Epidermal melanocyte (primary cell): ENCODE measurements around the gene HOXD9.

Source experiments
- DNase-seq: peaks from one replicate; pipeline ENCODE4 v3.0.0; 2011; ENCODE audit warnings: low spot score; ENCODE audit not compliant: insufficient read length

HOXD9 gene

DNA sequence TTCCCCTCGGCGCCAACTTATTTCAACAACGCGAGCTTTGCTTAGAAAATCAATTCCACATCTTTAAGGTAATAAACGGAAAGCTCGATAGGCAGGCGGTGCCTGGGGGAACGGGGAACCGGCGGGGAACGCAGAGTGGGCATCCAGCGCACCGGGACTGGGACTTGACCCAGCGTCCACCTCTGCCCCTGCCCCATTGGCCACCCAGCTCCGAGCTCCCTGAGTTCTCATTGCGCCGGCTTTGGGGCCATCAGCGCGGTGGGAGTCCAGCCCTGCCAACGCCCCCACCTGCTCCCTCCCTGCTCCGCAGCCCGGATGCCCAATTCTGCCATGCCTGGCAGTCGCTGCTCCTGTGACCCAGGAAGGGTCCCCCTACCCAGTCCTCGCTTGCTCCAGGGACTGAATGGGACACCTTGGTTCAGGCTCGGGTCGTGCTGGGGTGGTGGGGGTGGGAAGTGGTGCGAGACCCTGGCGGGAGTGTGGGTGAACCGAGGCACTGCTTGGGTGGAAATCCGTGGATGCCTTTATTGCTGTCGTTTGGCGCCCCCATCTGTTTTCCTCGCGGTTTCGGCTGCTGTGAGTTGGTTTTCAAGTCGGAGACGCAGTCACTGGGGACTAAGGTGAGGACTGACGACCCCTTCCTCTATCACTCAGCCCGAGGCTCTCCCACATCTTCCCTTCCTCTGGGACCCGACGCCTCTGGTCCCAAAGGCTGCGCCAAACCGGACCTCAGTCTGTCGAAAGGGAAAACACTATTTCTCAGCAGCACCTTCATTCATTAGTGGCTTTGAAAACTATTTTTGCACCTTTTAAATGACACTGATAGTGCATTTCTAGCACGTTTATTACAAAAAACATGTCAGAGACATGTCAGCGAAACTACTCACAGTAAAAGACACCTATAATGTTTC is 36.4 kb upstream of the HOXD9 start:
- no peak for DNase-seq

DNA sequence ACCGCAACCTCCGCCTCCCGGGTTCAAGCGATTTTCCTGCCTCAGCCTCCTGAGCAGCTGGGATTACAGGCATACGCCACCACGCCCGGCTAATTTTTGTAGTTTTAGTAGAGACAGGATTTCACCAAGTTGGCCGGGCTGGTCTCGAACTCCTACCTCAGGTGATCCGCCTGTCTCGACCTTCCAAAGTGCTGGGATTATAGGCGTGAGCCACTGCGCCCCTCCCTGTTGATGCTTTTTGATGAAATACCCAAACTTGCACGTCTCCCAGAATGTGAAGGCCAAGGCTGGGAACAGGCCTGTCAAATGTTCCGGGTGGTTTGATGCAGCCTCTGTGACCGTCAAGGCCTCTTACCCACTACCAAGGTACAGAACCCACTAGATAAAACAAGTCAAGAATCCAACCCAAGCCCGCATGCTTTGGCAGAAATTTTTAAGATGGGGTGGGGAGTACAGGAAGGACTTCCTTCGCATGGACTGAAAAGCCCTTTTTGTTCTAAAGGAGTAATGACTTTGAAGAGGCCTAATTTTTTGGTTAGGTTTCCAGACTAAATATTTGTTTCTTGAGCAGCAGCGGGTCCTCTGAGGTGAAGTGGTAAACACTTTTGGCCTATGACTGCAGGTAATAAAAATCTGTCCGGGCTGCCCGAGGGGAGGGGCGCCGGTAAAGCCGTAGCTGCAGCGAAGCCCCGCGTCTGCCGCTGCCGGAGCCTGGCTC is 35.0 kb upstream of the HOXD9 start:
- no peak for DNase-seq

DNA sequence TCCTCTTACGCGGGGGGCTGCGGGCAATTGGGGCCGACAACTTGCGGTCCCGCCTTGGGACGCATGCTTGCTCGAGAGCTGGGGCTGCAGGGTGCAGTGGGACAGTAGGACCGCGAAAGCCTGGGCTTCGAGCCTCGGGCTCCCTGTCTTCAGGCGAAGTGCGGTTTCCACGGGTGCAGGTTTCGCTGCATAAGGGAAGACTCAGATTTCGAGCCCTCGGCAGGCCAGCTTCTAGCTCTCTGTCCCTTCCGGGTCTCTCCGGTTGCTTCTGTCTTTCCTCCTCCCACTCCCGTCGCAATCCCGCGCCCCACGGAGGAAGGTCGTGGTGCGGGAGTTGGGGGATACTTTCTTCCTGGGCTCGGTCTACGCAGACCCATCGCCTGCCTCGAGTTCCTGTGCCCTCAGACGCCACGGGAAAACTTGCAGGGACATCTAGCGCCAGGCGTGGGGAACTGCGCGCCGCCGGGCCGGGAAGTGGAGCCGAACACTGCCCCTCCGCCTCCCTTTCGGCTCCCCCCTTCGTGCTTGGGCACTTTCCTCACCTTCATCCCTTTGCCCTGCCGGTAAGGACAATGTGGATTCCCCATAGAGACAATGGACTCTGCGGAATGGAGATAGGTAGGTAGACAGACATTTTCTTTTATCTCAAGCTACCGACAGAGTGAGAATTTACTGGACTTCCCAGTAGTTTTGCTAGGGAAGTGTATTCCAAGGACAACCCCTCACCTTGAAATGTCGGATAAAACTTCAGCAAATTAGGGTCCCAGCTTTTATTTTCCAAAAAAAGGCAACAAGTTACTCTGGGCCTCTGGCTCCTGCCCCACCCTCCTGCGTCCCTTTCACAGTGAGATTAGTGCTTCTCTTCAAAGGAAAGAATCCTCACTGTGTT is 34.2 kb upstream of the HOXD9 start:
- no peak for DNase-seq

DNA sequence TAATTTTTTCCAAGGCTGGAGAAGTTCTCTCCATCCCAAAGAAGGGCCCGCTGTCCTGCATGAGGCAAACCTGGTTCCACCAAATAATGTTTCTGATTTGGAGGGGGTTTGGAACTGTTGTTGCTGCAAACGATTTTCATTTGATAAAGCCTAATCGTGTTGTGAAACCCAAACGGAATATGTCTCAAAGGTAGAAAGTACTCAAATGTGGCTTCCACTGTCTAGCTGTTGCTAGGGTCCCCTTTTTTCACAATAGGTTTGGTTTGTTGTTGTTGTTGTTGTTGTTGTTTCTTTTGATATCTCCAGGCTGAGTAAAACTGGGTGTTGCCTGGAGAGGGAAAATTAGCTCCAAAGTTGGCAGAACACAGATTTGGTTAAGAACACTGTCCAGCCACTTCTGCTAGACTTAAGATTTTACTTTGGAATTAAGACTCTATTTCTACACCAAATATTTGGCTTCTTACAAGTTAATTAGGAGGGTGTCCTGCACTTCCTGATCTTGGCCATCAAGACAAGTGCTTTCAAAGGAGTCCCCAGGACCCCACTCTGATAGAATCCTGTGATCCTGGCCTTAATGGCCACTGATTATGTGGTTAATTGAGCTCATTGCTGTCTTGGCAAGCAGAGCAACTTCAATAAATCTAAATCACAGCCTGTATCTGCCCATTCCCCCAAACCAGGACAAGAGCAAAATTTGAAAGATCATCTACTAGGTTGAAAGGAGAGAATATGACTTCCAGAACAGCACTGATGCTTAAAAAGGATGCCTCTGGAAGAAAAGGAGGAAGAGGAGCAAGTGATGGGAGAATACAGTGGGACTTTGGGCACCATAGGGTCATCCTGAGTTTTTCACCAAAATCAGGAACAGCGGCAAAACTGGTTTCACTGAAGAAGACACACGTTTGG is 33.3 kb upstream of the HOXD9 start:
- no peak for DNase-seq

DNA sequence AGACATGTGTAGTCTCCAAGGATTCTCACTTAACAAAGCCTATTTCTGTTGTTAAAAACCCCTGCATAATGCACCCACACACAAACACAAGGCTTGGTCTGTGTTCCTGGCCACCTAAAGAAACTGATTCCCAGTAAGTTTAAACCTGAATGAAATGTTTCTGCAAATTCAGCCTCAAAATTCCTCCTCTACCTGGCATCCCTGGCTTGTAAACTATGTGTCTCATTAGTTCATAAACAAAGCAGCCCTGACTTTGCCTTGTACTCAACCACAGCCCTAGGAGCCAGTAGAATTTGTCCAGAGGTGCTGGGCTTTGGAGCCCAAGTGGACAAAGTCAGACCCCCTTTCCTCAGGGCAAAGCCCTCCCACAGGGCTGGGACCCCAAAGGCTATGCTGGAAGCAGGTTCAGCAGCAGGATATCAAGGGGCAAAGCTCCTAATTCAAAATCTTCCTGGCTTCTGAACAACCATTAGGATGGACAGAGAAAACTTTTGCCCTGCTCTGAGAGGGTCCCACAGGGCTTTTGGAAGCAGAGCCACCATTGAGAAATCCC is 32.6 kb upstream of the HOXD9 start:
- no peak for DNase-seq

DNA sequence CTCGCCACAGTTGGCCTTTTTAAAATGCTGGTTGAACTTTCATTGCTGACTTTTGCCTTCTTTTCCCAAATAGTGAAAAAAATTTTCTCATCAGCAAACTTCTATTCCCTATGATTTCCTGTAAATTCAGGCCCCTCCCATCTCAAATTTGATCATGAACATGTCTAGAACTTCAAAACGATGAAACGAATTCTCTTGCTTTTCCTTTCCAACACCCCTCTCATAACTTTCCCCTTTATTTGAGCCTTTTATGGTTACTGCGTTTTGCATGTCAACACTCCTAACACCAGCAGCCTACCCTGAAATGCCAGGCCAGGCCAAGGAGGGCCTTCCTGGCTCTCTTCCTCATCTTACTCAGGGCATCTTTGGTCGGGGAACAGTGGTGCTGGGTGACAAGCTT is 31.7 kb upstream of the HOXD9 start:
- no peak for DNase-seq

DNA sequence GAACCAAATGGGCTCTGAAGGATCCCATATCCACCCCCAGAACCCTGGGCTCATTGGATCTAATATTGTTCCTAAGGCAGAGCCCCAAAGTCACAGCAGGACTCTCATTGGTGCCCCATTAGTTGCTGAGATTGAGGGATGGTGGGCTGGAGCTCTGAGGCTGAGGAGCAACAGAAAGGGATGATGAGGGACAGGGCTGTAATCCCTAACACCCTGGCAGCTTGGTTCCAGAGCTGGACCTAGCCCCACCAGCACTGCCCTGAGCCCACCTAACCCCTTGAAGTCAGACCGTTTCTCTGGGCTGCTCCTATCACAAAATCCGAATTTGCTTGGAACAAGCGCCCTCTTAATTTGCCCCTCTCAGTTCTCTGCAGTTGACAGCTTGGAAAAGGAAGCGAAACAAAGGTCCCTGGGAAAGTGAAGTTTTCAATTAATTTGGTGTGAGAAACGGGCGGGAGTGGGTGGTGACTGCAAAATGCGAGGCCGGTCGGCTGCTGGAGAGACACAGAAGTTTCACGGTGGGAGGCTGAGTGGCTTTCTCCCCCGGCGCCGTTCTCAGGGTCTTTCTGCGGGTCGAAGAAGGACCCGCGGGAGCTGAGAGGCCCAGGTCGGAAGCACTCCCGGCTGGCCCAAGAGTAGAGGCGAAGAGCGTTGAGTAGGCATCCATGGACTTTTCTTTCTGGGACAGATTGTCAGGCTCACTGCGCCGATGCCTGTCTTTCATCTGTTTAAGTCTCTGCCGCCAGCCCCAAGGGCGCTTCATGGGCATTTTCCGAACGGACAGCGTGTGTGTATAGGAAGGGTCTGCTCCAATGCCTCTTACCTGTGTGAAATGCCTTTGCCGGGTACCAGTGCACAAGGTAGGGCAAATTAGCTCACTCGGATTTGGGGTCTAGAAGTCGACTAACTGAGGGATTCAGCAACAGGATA is 30.9 kb upstream of the HOXD9 start:
- DNase-seq = no peak

DNA sequence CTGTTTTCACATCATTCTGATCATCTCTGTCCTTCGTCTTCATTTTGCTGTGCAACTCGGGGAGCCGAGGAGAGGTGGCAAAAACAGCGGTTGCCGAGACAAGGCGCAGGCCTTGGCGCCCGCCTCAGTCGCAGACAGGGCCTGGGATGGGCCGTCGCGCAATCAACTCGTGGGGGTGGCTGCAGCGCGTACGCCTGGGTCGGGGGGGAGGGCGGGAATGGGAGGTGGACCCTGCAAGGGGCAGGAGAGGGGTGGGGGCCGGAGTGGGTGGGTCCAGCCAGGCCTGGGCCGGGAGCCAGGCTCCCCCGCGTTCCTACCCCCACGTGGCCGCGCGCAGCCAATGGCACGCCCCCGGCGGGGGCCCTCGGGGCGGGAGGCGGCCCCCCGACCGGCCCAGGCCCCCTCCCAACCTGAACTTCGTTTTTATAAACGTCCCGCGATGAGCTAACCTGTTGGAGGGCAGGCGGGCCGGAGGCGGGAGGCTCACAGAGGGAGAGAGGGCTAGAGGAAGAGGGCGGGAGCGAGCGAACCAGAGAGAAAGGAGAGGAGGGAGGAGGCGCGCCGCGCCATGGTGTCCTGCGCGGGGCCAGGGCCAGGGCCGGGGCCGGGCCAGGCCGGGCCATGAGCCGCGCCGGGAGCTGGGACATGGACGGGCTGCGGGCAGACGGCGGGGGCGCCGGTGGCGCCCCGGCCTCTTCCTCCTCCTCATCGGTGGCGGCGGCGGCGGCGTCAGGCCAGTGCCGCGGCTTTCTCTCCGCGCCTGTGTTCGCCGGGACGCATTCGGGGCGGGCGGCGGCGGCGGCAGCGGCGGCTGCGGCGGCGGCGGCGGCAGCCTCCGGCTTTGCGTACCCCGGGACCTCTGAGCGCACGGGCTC is 30.0 kb upstream of the HOXD9 start, which contains the start of gene HOXD13:
Gene HOXD13, plus strand, starts transcription at position 452 of the 875 bp plus-strand sequence. Its CDS starts 170 bp downstream, at position 622.
- DNase-seq = no peak

DNA sequence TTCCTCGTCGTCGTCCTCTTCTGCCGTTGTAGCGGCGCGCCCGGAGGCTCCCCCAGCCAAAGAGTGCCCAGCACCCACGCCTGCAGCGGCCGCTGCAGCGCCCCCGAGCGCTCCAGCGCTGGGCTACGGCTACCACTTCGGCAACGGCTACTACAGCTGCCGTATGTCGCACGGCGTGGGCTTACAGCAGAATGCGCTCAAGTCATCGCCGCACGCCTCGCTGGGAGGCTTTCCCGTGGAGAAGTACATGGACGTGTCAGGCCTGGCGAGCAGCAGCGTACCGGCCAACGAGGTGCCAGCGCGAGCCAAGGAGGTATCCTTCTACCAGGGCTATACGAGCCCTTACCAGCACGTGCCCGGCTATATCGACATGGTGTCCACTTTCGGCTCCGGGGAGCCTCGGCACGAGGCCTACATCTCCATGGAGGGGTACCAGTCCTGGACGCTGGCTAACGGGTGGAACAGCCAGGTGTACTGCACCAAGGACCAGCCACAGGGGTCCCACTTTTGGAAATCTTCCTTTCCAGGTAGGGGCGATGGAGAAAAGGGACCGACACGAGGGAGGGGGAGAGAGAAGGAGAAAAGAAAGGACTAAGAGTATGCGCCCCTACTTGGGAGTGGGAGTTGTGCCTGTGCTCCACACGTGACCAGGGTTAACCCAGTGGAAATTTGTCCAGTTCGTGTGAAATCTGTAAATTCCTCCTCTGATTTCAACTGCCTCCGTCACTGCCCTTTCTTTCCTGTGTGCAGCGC is 29.2 kb upstream of the HOXD9 start:
- no peak for DNase-seq

DNA sequence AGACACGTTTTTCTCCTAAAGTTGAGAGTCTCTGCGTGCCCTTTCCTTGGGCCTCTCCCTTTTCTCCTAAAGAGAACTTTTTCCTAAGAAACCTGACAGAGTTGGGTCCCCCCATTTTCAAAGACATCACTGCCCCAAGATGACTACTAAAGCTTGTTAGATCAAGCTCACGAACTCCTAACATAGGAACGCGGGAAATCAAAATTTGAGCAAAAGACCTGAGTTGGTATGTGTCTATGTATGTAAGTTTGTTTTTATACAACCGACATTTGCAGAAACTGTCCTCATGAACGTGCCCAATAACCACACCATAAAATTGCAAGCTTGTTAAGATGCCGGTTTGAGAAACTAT is 28.6 kb upstream of the HOXD9 start:
- DNase-seq = no peak

DNA sequence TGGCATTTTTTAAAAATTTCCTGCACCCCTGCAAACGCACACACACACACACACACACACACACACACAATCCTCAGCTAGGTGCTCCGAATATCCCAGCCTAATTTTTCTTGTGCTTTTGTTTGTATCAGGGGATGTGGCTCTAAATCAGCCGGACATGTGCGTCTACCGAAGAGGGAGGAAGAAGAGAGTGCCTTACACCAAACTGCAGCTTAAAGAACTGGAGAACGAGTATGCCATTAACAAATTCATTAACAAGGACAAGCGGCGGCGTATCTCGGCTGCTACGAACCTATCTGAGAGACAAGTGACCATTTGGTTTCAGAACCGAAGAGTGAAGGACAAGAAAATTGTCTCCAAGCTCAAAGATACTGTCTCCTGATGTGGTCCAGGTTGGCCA is 28.2 kb upstream of the HOXD9 start:
- no peak for DNase-seq

DNA sequence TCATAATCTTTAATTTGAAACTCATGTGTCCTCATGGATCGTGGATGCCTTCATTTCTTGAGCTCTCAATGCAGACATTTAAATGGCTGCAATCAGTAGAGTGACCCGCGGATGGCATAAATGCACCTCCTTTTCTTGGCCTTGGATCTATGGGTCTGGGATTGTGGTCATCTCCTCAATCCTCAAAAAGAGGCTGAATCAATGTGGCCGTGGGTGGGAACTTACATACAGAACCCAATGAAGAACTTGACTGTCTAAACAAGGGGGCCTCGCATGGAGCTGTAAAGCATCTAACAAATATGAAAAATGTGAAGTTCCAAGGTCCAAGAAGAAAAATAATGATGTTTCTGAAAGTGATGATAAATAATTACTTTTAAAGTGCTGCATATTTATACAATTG is 27.1 kb upstream of the HOXD9 start:
- no peak for DNase-seq

DNA sequence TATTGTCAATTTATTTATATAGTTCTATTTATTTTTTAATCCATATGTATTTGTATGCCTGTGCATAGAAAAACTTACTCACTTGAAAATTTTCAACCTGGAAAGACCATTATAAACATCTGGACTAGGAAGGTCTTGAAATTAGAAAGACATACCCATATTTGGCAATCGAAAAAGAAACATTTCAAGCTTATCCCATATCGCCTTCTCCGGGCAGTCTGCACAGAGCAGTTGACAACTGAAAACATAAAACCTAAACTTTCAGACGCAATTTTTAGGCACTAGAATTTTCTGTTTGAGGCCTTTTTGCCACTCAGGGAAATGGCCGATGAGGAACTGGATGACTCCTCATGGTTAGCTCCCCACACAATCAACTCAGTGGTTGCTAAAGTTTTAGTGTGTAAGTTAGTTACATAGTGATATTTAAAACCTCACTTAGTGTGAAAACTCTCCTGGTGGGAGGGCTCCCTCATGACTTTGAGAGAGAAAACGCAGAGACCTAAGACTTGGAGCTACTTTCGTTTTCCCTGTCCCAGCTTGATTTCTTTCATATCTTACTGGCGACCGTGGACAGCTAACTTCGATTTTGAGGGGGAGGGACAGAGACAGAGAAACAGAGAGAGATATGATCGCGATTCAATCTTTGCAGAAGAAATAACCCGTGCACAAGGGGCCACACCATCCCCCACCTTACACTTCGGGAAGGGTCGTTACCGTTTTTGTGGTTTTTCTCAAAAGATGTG is 26.1 kb upstream of the HOXD9 start:
- no peak for DNase-seq

DNA sequence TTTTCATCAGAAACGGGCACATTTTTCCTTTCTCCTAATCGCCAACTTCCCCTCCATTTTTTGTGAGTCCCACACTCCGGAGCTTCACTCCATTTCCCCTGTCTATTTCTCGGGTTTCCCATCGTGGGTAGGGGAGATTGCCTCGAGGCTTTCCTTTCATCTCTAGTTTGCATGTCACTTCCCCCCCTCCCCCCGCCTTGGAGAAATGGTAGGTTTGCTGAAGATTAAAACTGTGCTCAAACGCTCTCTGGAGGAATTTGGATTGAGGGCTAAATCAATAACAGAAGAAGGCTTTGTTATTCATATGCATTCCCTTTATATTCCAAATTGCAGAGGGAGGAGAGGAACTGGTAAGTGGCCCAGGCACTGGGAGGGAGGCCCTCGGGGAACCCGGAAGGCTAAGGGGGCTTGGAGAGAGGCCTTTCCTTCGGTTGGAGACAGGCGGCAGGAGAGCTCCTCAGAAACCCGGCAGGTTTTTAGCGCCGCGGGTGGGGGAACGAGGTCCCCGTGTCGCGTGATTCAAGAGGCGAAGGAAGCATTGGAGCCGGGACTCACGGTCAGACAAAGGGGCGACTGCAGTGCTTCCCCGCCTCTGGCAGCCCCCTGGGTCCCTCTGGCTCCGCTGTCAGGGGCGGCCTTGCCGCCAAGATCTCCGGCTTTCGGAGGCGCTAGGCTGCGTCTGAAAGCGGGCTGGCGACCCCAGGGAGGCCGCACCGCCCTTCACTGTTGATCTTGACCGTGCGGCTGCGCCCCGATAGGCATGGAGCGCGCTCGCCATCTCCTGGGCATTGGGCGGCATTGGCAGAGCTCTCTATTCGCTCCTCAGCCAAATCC is 25.3 kb upstream of the HOXD9 start:
- peak; percentile 89 for DNase-seq

DNA sequence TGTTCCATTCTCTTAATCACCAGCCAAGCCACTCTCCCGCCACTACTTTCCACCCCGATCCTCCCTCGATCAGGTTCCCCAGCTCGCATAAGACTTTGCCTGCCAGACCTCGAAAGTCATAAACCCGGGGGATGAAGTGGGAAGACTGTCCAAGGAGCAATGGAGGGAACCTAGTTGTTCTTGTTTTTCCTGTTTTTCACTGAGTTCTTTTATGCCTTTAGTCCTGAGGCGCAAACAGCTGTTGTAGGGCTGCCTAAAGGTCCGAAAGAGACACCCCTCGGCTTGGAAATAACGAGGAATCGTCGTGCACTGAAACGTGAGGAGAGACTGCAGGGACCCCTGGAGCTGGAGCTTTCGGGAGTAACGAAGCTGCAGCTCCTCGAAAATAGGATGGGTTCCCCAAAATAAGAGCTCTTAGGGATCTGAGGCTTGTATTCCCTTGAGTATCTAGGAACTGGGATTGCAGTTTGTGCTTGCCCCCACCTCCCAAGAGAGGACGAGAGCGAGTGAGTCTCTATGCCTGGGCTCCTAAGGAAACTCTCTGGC is 24.6 kb upstream of the HOXD9 start:
- no peak for DNase-seq
